Measurements from ENCODE around the gene MAN1B1. TPM values are rescaled to one million over a fixed set of nuclear protein-coding genes. Genes with fewer than 3 reads are reported as not detected.

MAN1B1 gene
- polyA plus RNA-seq, 3 donors, result 29.3 to 38.2 (median 33.3) TPM

GRCh38 chr9:137150617-137151457 is 64.1 kb downstream of the MAN1B1 start:
- H3K9ac ChIP-seq (ENCODE audit: insufficient read depth, low read length, poor library complexity, severe bottlenecking), result no peak overlapping the region
- no peak overlapping the region for H3K27ac ChIP-seq (ENCODE audit: low read depth in 1 of 2, low read length in 2 of 2)
- TF ChIP-seq CTCF (IDR thresholded peaks at IDR 0.05), result no peak
- Mint-ChIP-seq H3K36me3 (no peaks in the 10 kb centered on the region), H3K4me1 (no peaks in the 10 kb centered on the region), H3K27me3 (ENCODE audit: low read depth in 3 of 3) (peaks cover 14 to 39% (median 31%) of the 10 kb centered on the region in 3 donors), H3K4me3 (no peak overlapping the region), H3K9me3 (peaks cover 5 to 20% (median 12%) of the 10 kb centered on the region in 7 donors), H3K27ac (peak overlapping the region in 3 of 7 donors; percentile 19 to 65 (median 46))
- 17% methylated on average over 10 of the region's 34 CpGs for WGBS (ENCODE audit: insufficient coverage)
- H3K4me2 ChIP-seq (replicated peaks; ENCODE audit: extremely low read depth, low read length, poor library complexity, severe bottlenecking), result no peak overlapping the region
- no peak overlapping the region for H3K4me3 ChIP-seq (replicated peaks in 1 of 3; ENCODE audit: low read depth in 2 of 3, low read length in 3 of 3)
- H3K9me3 ChIP-seq (replicated peaks in 1 of 2; ENCODE audit: control insufficient read depth in 1 of 2, insufficient read depth in 1 of 2, low read length in 2 of 2), result peaks cover 0 to 15% of the 10 kb centered on the region in 2 donors
- no peak overlapping the region for H2AFZ ChIP-seq (ENCODE audit: insufficient read depth, low read depth, low read length, poor library complexity, severe bottlenecking)
- no peaks in the 10 kb centered on the region for H3K79me2 ChIP-seq (ENCODE audit: insufficient read depth, low read length)
- DNase-seq, result peak; percentile 2 to 76 (median 15)
- H3K4me1 ChIP-seq (ENCODE audit: control insufficient read depth in 1 of 2, insufficient read depth in 2 of 2, low read length in 2 of 2), result no peaks in the 10 kb centered on the region
- intact Hi-C loops (cut with micrococcal nuclease), result no loop called here
- H4K20me1 ChIP-seq (ENCODE audit: insufficient read depth, low read length), result no peaks in the 10 kb centered on the region
- H3K36me3 ChIP-seq (replicated peaks in 1 of 2; ENCODE audit: control insufficient read depth in 1 of 2, insufficient read depth in 2 of 2, low read length in 2 of 2), result no peaks in the 10 kb centered on the region
- H3K27me3 ChIP-seq (ENCODE audit: control insufficient read depth in 2 of 2, insufficient read depth in 2 of 2, low read length in 2 of 2), result peaks cover 0 to 12% of the 10 kb centered on the region in 2 donors

- no peak overlapping the region for H3K27ac Mint-ChIP-seq
- H3K9me3 Mint-ChIP-seq, result peaks cover 7 to 25% (median 16%) of the 10 kb centered on the region in 7 donors
- H3K4me1 Mint-ChIP-seq, result peaks cover 3% of the 10 kb centered on the region
- peaks cover 5 to 21% of the 10 kb centered on the region in 2 donors for H3K9me3 ChIP-seq (replicated peaks in 1 of 2; ENCODE audit: control insufficient read depth in 1 of 2, insufficient read depth in 1 of 2, low read length in 2 of 2)
- no peaks in the 10 kb centered on the region for H3K36me3 Mint-ChIP-seq
- no peak overlapping the region for H3K4me2 ChIP-seq (replicated peaks; ENCODE audit: extremely low read depth, low read length, poor library complexity, severe bottlenecking)
- no peak overlapping the region for H3K27ac ChIP-seq (ENCODE audit: low read depth in 1 of 2, low read length in 2 of 2)
- TF ChIP-seq CTCF (IDR thresholded peaks at IDR 0.05), result no peak
- H3K4me3 Mint-ChIP-seq, result no peak overlapping the region
- peaks cover 5 to 8% of the 10 kb centered on the region in 2 donors for H3K4me1 ChIP-seq (ENCODE audit: control insufficient read depth in 1 of 2, insufficient read depth in 2 of 2, low read length in 2 of 2)
- H3K36me3 ChIP-seq (replicated peaks in 1 of 2; ENCODE audit: control insufficient read depth in 1 of 2, insufficient read depth in 2 of 2, low read length in 2 of 2), result no peaks in the 10 kb centered on the region
- H4K20me1 ChIP-seq (ENCODE audit: insufficient read depth, low read length), result no peaks in the 10 kb centered on the region
- H2AFZ ChIP-seq (ENCODE audit: insufficient read depth, low read depth, low read length, poor library complexity, severe bottlenecking), result no peak overlapping the region
- H3K79me2 ChIP-seq (ENCODE audit: insufficient read depth, low read length), result no peaks in the 10 kb centered on the region
- H3K27me3 Mint-ChIP-seq (ENCODE audit: low read depth in 3 of 3), result peaks cover 26 to 50% (median 40%) of the 10 kb centered on the region in 3 donors
- peaks cover 6 to 29% of the 10 kb centered on the region in 2 donors for H3K27me3 ChIP-seq (ENCODE audit: control insufficient read depth in 2 of 2, insufficient read depth in 2 of 2, low read length in 2 of 2)
- intact Hi-C loops (cut with micrococcal nuclease), result no loop called here
- H3K9ac ChIP-seq (ENCODE audit: insufficient read depth, low read length, poor library complexity, severe bottlenecking), result no peak overlapping the region
- no peak overlapping the region for H3K4me3 ChIP-seq (replicated peaks in 1 of 3; ENCODE audit: low read depth in 2 of 3, low read length in 3 of 3)
- no peak for DNase-seq
- 89% methylated on average over 7 of the region's 7 CpGs for WGBS (ENCODE audit: insufficient coverage)
Measured at GRCh38 chr9:137152844-137153405, 66.1 kb downstream of the MAN1B1 start.
